Jurkat, Clone E6-1 (cell line): Measurements from ENCODE around the gene EEF1AKMT2.
A peak's percentile ranks its signal among the peaks of the same experiment; 100 is the strongest.
"Not testable (repeated sequence)": the region's sequence is repeated elsewhere in the genome, so short reads cannot be mapped to it uniquely, and the experiment has no call there.

Experiments
- DNase-seq: peaks from one replicate; pipeline ENCODE4 v3.0.0-alpha.2; 2011; ENCODE audit warnings: low read depth, low spot score
- H3K4me3 ChIP-seq: 2 replicates; pipeline ENCODE4 v1.5.1; 2011; ENCODE audit warnings: mild to moderate bottlenecking, low read length, control low read depth, moderate library complexity

Gene EEF1AKMT2

DNA sequence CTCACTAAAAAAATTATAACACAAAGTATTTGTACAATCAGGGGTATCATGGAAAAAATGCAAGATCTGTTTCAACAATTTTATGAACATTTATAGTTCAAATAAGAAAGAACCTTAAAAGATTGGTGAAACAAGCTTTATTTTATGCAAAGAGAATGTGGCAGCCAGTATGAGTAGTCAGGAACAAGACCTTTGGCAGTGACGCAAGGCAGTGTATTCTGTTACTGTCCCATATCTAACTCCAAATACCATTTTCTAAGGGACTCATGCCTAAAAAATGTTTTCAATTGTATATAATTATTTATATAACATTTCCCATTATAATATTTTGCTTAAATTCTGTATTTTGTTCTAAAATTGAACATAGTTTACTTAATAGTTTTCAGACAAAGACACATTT lies 28.4 kb downstream of the EEF1AKMT2 start:
- no peak overlapping the region for H3K4me3 ChIP-seq
- DNase-seq, result no peak

DNA sequence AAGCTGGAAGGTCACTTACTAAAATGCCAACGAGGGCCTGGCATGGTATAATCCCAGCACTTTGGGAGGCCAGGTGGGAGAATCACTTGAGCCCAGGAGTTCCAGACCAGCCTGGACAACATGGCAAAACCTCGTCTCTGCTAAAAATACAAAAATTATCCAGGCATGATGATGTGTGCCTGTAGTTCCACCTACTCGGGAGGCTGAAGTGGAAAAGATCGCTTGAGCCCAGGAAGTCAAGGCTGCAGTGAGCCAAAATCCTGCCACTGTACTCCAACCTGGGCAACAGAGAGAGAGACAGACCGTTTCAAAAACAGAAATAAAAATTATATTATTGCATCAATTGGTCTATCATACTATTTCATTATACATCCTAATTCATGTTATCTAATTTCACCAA lies 29.4 kb downstream of the EEF1AKMT2 start:
- H3K4me3 ChIP-seq, result no peak overlapping the region
- DNase-seq, result no peak

DNA sequence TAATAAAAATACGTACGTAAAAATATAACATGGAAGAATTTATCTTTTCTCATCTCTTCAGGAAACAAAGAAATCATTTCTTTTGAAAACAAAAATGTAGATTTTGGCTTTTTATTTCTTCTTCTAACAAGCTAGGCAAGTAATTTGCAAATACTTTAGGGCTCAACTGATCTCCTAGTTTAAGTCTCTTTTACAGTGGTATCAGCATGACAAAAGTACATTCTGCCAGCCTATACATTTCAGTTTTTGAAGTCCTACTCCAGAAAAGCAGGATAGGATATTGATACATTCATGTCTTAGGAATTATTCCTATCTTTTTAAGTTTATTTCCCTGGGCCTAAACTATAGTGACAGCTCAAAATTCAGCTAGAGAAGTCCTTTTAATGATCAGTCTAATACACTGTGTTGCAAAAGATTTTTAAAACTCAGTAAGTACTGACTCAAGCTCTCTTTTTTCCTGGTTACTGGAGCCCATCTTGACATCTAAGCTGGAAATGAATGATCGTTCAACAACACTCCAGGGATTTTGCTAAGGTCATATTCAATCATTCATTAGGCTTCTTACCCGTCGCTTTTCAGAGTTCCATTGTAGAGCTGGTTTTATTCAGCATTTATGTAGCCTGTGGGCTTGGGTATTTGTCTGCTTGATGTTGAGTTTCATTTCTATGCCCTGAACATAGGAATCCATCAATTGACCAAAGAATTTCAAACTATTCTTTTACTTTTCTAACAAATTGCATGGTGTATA lies 35.4 kb downstream of the EEF1AKMT2 start:
- no peak overlapping the region for H3K4me3 ChIP-seq
- DNase-seq, result no peak

DNA sequence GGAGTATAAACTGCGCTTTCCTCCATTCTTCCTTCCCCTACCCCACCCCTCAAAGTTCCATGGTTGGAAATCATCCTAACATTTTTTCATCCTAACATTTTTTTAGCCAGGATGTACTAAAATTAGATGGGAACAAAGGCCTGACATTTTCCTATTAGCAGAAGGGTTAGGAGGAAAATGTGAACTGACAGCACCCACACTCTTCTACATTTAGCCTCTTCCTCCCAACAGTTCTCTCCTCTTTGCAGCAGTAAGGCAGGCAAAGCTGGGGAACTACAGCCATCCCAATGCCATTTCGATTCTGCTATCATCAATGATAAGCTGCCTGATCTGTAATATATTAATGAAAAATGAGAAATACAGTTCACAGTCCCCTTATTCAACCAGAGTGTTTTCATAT lies 36.1 kb downstream of the EEF1AKMT2 start:
- H3K4me3 ChIP-seq, result no peak overlapping the region

GRCh38 chr10:124754227-124754626 lies 37.5 kb downstream of the EEF1AKMT2 start:
- no peak overlapping the region for H3K4me3 ChIP-seq
- no peak for DNase-seq

More for the DNA sequence above, 36.1 kb downstream of the EEF1AKMT2 start:
- no peak for DNase-seq

GRCh38 chr10:124748953-124749645 lies 42.6 kb downstream of the EEF1AKMT2 start:
- DNase-seq, result no peak
- no peak overlapping the region for H3K4me3 ChIP-seq

DNA sequence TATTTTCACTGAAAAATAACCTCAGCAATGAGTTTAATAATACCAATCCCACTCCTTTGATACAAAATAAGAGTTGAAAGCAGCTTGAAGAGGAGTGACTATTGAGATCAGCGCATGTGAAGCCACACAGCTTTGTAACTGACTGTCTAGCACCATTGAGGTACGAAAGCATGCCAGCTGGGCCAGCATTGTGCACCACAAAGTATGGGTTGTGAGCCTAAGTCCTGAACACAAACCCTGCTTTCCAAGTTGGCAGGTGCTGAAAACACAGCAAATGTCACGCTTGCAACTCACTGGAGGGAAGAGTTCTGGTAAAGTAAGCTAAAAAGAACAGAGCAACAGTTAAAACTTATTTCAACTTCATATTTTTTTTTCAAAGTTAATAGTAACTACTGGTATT lies 43.5 kb downstream of the EEF1AKMT2 start:
- no peak overlapping the region for H3K4me3 ChIP-seq
- no peak for DNase-seq

- no peak for DNase-seq
Observed at GRCh38 chr10:124747745-124748144, 43.9 kb downstream of the EEF1AKMT2 start.

GRCh38 chr10:124746992-124747391 lies 44.7 kb downstream of the EEF1AKMT2 start:
- DNase-seq, result no peak
- no peak overlapping the region for H3K4me3 ChIP-seq

More at GRCh38 chr10:124747745-124748144, 43.9 kb downstream of the EEF1AKMT2 start:
- no peak overlapping the region for H3K4me3 ChIP-seq

DNA sequence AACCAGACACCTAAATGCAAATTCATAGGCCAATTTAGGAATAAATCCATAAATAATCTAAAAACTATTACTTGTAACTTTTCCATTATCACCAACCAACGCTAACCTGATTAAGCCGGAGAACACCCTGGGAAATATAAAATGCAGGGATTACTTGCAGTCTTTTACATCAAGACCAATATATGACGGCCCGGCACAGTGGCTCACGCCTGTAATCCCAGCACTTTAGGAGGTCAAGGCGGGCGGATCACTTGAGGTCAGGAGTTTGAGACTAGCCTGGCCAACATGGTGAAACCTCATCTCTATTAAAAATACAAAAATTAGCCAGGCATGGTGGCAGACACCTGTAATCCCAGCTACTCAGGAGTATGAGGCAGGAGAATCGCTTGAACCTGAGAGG lies 45.2 kb downstream of the EEF1AKMT2 start:
- H3K4me3 ChIP-seq, DNase-seq: not testable (repeated sequence)

DNA sequence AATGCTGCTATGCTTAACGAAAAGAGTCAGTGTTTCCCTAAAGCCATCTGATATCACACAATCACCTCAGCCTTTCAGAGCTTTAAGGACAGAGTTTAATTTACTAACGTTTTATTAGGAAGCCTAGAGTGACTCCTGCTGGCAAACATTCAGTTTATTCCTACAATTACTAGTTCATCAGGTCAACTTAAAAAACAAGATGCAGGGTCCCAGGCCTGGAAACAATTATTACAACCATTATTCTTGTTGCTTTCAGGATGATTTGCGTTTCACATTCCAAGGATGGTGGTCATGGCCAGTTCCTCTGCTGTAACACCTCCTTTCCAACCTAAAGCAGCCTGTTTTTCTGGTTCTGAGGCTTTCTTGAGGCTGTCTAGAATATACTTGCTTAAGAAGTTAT lies 46.0 kb downstream of the EEF1AKMT2 start:
- H3K4me3 ChIP-seq, result no peak overlapping the region
- DNase-seq, result peak; percentile 73

DNA sequence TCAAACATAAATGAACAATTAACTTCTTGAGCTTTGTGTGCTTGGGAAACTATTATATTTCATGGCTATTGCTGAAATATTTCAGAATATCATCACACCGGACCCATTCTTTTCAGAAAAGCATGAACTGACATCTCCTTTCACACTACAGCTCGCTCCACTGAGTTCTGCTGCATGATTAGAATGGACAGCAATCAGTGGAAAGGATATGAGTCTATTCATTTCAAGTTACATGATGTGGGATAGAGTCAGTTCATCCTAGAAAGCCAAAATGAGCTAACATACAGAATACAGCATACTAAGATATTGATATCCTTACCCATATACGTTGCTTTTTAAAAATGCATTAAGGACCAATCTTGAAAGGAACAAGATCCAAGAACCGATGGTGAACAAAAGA lies 46.4 kb downstream of the EEF1AKMT2 start:
- no peak overlapping the region for H3K4me3 ChIP-seq
- DNase-seq, result no peak

GRCh38 chr10:124744102-124745050 lies 47.3 kb downstream of the EEF1AKMT2 start, which contains the start of gene FAM53B:
FAM53B (minus strand) TSS chr10:124744378; CDS start chr10:124706713, 37,665 bp downstream.
- DNase-seq, result peak; percentile 62
- peak within 1 kb of the TSS; percentile 78 for H3K4me3 ChIP-seq

DNA sequence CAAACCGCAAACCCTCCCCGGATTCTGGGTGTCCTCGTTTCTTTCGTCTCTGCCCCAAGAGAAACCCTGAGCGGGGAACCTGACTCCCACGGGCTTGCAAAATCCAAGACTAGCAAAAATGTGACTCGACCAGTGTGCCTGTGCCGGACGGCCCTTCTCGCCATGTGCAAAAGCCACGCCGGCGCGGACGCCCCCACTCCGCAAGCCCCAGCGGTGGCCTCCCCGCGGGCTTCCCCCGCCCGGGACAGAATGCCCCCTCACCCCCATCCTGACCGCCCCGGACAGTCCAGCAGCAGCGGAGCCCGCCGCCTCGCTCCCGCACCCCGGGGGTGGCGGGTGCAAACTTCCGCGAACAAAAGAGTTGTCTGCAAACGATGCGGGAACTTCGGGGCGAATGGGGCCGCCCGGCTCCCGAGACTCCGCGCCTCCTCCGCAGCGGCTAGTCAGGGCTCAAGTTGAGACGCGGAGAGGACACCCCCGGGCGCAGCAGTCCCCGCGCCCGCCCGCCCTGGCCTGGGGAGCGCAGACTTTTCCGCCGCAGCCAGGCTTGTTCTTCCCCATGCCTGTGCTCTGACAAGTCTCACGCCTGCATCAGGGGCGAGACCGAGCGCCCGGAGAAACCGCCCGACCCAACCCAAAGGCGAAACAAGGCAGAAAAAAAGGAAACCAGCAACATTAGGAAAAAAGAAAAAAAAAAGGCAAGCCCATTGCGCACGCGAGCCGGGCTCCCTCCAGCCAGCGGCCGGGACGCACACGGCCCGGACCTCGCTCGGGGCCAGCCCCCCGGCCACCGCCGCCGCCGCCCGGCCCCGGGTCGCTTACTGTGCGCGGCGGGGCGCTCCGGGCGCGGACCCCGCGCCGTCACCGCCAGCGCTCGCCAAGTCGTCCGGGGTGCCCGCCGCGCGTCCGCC lies 48.2 kb downstream of the EEF1AKMT2 start:
- H3K4me3 ChIP-seq, result peak overlapping the region; percentile 78
- no peak for DNase-seq

GRCh38 chr10:124742413-124743190 lies 49.1 kb downstream of the EEF1AKMT2 start:
- peak overlapping the region; percentile 78 for H3K4me3 ChIP-seq
- no peak for DNase-seq

- peak overlapping the region; percentile 78 for H3K4me3 ChIP-seq
- no peak for DNase-seq
Observed at GRCh38 chr10:124741922-124742412, 49.7 kb downstream of the EEF1AKMT2 start.

- DNase-seq, result peak; percentile 63
Observed at GRCh38 chr10:124741281-124741921, 50.3 kb downstream of the EEF1AKMT2 start.

More at GRCh38 chr10:124741281-124741921, 50.3 kb downstream of the EEF1AKMT2 start:
- H3K4me3 ChIP-seq, result peak overlapping the region; percentile 78
